ENCODE data around the gene PCDH17. TPM values are rescaled to one million over a fixed set of nuclear protein-coding genes. Genes with fewer than 3 reads are reported as not detected.

Gene PCDH17
- total and polyA plus RNA-seq, 2 of the 8 experiments (the other 6 are each of a cell fraction or from before 2014, with no cell fraction given), result 0.20 to 0.60 TPM

GRCh38 chr13:57624565-57625435 lies 6.7 kb upstream of the PCDH17 start (continued):
- TF ChIP-seq, protein P1, sequence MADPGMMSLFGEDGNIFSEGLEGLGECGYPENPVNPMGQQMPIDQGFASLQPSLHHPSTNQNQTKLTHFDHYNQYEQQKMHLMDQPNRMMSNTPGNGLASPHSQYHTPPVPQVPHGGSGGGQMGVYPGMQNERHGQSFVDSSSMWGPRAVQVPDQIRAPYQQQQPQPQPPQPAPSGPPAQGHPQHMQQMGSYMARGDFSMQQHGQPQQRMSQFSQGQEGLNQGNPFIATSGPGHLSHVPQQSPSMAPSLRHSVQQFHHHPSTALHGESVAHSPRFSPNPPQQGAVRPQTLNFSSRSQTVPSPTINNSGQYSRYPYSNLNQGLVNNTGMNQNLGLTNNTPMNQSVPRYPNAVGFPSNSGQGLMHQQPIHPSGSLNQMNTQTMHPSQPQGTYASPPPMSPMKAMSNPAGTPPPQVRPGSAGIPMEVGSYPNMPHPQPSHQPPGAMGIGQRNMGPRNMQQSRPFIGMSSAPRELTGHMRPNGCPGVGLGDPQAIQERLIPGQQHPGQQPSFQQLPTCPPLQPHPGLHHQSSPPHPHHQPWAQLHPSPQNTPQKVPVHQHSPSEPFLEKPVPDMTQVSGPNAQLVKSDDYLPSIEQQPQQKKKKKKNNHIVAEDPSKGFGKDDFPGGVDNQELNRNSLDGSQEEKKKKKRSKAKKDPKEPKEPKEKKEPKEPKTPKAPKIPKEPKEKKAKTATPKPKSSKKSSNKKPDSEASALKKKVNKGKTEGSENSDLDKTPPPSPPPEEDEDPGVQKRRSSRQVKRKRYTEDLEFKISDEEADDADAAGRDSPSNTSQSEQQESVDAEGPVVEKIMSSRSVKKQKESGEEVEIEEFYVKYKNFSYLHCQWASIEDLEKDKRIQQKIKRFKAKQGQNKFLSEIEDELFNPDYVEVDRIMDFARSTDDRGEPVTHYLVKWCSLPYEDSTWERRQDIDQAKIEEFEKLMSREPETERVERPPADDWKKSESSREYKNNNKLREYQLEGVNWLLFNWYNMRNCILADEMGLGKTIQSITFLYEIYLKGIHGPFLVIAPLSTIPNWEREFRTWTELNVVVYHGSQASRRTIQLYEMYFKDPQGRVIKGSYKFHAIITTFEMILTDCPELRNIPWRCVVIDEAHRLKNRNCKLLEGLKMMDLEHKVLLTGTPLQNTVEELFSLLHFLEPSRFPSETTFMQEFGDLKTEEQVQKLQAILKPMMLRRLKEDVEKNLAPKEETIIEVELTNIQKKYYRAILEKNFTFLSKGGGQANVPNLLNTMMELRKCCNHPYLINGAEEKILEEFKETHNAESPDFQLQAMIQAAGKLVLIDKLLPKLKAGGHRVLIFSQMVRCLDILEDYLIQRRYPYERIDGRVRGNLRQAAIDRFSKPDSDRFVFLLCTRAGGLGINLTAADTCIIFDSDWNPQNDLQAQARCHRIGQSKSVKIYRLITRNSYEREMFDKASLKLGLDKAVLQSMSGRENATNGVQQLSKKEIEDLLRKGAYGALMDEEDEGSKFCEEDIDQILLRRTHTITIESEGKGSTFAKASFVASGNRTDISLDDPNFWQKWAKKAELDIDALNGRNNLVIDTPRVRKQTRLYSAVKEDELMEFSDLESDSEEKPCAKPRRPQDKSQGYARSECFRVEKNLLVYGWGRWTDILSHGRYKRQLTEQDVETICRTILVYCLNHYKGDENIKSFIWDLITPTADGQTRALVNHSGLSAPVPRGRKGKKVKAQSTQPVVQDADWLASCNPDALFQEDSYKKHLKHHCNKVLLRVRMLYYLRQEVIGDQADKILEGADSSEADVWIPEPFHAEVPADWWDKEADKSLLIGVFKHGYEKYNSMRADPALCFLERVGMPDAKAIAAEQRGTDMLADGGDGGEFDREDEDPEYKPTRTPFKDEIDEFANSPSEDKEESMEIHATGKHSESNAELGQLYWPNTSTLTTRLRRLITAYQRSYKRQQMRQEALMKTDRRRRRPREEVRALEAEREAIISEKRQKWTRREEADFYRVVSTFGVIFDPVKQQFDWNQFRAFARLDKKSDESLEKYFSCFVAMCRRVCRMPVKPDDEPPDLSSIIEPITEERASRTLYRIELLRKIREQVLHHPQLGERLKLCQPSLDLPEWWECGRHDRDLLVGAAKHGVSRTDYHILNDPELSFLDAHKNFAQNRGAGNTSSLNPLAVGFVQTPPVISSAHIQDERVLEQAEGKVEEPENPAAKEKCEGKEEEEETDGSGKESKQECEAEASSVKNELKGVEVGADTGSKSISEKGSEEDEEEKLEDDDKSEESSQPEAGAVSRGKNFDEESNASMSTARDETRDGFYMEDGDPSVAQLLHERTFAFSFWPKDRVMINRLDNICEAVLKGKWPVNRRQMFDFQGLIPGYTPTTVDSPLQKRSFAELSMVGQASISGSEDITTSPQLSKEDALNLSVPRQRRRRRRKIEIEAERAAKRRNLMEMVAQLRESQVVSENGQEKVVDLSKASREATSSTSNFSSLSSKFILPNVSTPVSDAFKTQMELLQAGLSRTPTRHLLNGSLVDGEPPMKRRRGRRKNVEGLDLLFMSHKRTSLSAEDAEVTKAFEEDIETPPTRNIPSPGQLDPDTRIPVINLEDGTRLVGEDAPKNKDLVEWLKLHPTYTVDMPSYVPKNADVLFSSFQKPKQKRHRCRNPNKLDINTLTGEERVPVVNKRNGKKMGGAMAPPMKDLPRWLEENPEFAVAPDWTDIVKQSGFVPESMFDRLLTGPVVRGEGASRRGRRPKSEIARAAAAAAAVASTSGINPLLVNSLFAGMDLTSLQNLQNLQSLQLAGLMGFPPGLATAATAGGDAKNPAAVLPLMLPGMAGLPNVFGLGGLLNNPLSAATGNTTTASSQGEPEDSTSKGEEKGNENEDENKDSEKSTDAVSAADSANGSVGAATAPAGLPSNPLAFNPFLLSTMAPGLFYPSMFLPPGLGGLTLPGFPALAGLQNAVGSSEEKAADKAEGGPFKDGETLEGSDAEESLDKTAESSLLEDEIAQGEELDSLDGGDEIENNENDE (IDR thresholded peaks at IDR 0.05; ENCODE audit: insufficient replicate concordance, low read length), result peak; percentile 62
- TF ChIP-seq CREB1 (IDR thresholded peaks at IDR 0.05), result no peak
- no peak for TF ChIP-seq SIX5 (IDR thresholded peaks at IDR 0.05; ENCODE audit: low read depth, low read length)
- TF ChIP-seq RNF2 (IDR thresholded peaks at IDR 0.05; ENCODE audit: borderline replicate concordance, low read depth, low read length, missing control alignments, poor library complexity, severe bottlenecking), result no peak
- no peak for TF ChIP-seq SP4 (IDR thresholded peaks at IDR 0.05; ENCODE audit: low read length)
- TF ChIP-seq, protein P2, sequence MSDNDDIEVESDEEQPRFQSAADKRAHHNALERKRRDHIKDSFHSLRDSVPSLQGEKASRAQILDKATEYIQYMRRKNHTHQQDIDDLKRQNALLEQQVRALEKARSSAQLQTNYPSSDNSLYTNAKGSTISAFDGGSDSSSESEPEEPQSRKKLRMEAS (IDR thresholded peaks at IDR 0.05), result no peak
- no peak for TF ChIP-seq GABPA (IDR thresholded peaks at IDR 0.05; ENCODE audit: borderline replicate concordance, insufficient read depth, low read length)

Data from H1 (cell line).